WTC11 (cell line): ENCODE results near the gene PLXNC1.

ENCODE experiments used
- CTCF ChIP-seq: fragments of 200-600 bp; IDR thresholded peaks from 2 replicates; pipeline ENCODE4 v1.8.0; 2022; ENCODE audit warnings: antibody characterized with exemption
- MAX ChIP-seq: sonication (generic); formaldehyde crosslinking; IDR thresholded peaks from 2 replicates; pipeline ENCODE4 v1.8.0; 2022; ENCODE audit warnings: mild to moderate bottlenecking, missing genetic modification reagents
- SP1 ChIP-seq: sonication (generic); formaldehyde crosslinking; conservative IDR thresholded peaks from 2 replicates; pipeline ENCODE4 v1.8.1; 2022; ENCODE audit warnings: missing genetic modification reagents
- ZNF138 ChIP-seq: sonication (generic); formaldehyde crosslinking; conservative IDR thresholded peaks from 2 replicates; pipeline ENCODE4 v1.8.1; 2022; ENCODE audit warnings: mild to moderate bottlenecking, moderate library complexity, missing genetic modification reagents
- ZNF423 ChIP-seq: fragments of 250-450 bp; sonication (Bioruptor Pico); IDR thresholded peaks from 2 replicates; pipeline ENCODE4 v2.1.2; 2022; ENCODE audit warnings: mild to moderate bottlenecking, moderate library complexity

GRCh38 chr12:94143951-94144350 lies 4.4 kb upstream of the PLXNC1 start:
- TF ChIP-seq CTCF (no peak), MAX (CRISPR knock-in tag) (no peak), SP1 (CRISPR knock-in tag) (no peak), ZNF423 (no peak), ZNF138 (CRISPR knock-in tag) (no peak)
